Right ventricle myocardium superior (tissue), 1 donor: ENCODE data around the gene TBC1D22B. TPM values are rescaled to one million over a fixed set of nuclear protein-coding genes. Genes with fewer than 3 reads are reported as not detected.

Source experiments
- ATAC-seq: fragments of 200-7000 bp; cut with Tn5 transposase; one replicate; pipeline ENCODE4 v1.9.1; 2020; ENCODE audit warnings: mild to moderate bottlenecking; ENCODE audit not compliant: poor library complexity
- DNase-seq: peaks from one replicate; pipeline ENCODE4 v3.0.0-alpha.2; 2020
- intact Hi-C: fragments of 100-400 bp; cut with DNase I; formaldehyde crosslinking; loops from one replicate; pipeline ENCODE4 v1.11.2; 2022
- long read RNA-seq: library from polyadenylated mRNA; unstranded; transcript quantifications from one replicate; pipeline ENCODE4 v2.0.0, GENCODE V29; 2021
- total RNA-seq: library from RNA; stranded (reverse); fragmentation: NEBNext Ultra II Directional; extraction: Animal tissue kit (Norgen Biotek cat#: 25700); gene quantifications from one replicate; pipeline ENCODE4 v1.2.1, GENCODE V29; 2021
- donor health status: DM: no; HTN: yes; CAD: no; lungs with severe emphysema.

Gene TBC1D22B
- 5.6 TPM for total RNA-seq
- long read RNA-seq, transcript TBC1D22B-201 (13 exons, 3,462 nt), result major isoform, 6 of 8 reads
- long read RNA-seq, partial matches to known transcripts, result 0 of 8 reads
- long read RNA-seq, other reads (novel, unspliced or antisense), result 2 of 8 reads

GRCh38 chr6:37257634-37258404, at the start of gene TBC1D22B, which contains the start of gene TMEM217:
TBC1D22B (plus strand) TSS chr6:37257772; CDS start chr6:37257918, 146 bp downstream.
TMEM217 (minus strand) TSS chr6:37258144; CDS start chr6:37219030, 39,114 bp downstream.
- DNase-seq, result peak; percentile 98
- ATAC-seq, result peak; percentile 100
- intact Hi-C loops, result no loop called here

GRCh38 chr6:37207903-37208456, 49.6 kb upstream of the TBC1D22B start:
- DNase-seq (peak; percentile 91), ATAC-seq (peak; percentile 77)
- intact Hi-C loops, result loop anchor here (2.0 to 10.0 kb wide), 2 partner anchors 189 to 443 kb away; no protein-coding TSS in a partner anchor

- ATAC-seq (no peak), DNase-seq (no peak)
- intact Hi-C loops, result loop anchor here (2.0 to 10.0 kb wide), 2 partner anchors 190 to 444 kb away; no protein-coding TSS in a partner anchor
Measured at GRCh38 chr6:37208793-37209192, 48.8 kb upstream of the TBC1D22B start.

GRCh38 chr6:37209461-37210205, 47.9 kb upstream of the TBC1D22B start:
- intact Hi-C loops, result loop anchor here (2.0 to 10.0 kb wide), 2 partner anchors 191 to 445 kb away; no protein-coding TSS in a partner anchor
- no peak for ATAC-seq
- DNase-seq, result no peak

GRCh38 chr6:37210313-37210968, 47.1 kb upstream of the TBC1D22B start:
- intact Hi-C loops, result no loop called here
- ATAC-seq (peak; percentile 87), DNase-seq (no peak)

- intact Hi-C loops, result no loop called here
- ATAC-seq (no peak), DNase-seq (no peak)
Measured at GRCh38 chr6:37212268-37212667, 45.3 kb upstream of the TBC1D22B start.

GRCh38 chr6:37218061-37218460, 39.5 kb upstream of the TBC1D22B start:
- ATAC-seq (no peak), DNase-seq (no peak)
- intact Hi-C loops, result no loop called here

- intact Hi-C loops, result no loop called here
- no peak for DNase-seq
- no peak for ATAC-seq
Measured at GRCh38 chr6:37218511-37218910, 39.1 kb upstream of the TBC1D22B start.

- DNase-seq (no peak), ATAC-seq (no peak)
- intact Hi-C loops, result no loop called here
Measured at GRCh38 chr6:37221585-37222124, 35.9 kb upstream of the TBC1D22B start.

- peak; percentile 96 for ATAC-seq
- intact Hi-C loops, result no loop called here
Measured at GRCh38 chr6:37222125-37222967, 35.2 kb upstream of the TBC1D22B start.

GRCh38 chr6:37222992-37223391, 34.6 kb upstream of the TBC1D22B start:
- DNase-seq (no peak), ATAC-seq (no peak)
- intact Hi-C loops, result no loop called here

More at GRCh38 chr6:37222125-37222967, 35.2 kb upstream of the TBC1D22B start:
- peak; percentile 88 for DNase-seq

GRCh38 chr6:37225350-37226169, 32.0 kb upstream of the TBC1D22B start:
- intact Hi-C loops, result no loop called here
- DNase-seq, result no peak

GRCh38 chr6:37230104-37230503, 27.5 kb upstream of the TBC1D22B start:
- DNase-seq (no peak), ATAC-seq (no peak)
- intact Hi-C loops, result no loop called here

More at GRCh38 chr6:37225350-37226169, 32.0 kb upstream of the TBC1D22B start:
- ATAC-seq, result no peak

GRCh38 chr6:37232430-37233017, 25.0 kb upstream of the TBC1D22B start:
- intact Hi-C loops, result no loop called here
- ATAC-seq (no peak), DNase-seq (no peak)

- DNase-seq (no peak), ATAC-seq (no peak)
- intact Hi-C loops, result no loop called here
Measured at GRCh38 chr6:37233541-37233940, 24.0 kb upstream of the TBC1D22B start.

- DNase-seq (no peak), ATAC-seq (no peak)
- intact Hi-C loops, result no loop called here
Measured at GRCh38 chr6:37236921-37237320, 20.7 kb upstream of the TBC1D22B start.
